GM12875 (cell line): ENCODE data around the gene ATG5.
A peak's percentile ranks its signal among the peaks of the same experiment; 100 is the strongest.
"Not testable (repeated sequence)": the region's sequence is repeated elsewhere in the genome, so short reads cannot be mapped to it uniquely, and the experiment has no call there.

Experiments used
- H3K4me3 ChIP-seq: one replicate; pipeline ENCODE4 v1.5.1; 2011; ENCODE audit warnings: low read depth, low read length, control low read depth
- TF ChIP-seq, protein P1 (sequence below): IDR thresholded peaks from 2 replicates; pipeline ENCODE4 v1.5.1; 2011; ENCODE audit warnings: low read depth, mild to moderate bottlenecking, control low read depth, inconsistent platforms, low read length, moderate library complexity, borderline replicate concordance; ENCODE audit not compliant: insufficient read depth

Gene ATG5

GRCh38 chr6:106241498-106241897, 84.1 kb downstream of the ATG5 start:
- H3K4me3 ChIP-seq, result no peak overlapping the region
- TF ChIP-seq, protein P1, sequence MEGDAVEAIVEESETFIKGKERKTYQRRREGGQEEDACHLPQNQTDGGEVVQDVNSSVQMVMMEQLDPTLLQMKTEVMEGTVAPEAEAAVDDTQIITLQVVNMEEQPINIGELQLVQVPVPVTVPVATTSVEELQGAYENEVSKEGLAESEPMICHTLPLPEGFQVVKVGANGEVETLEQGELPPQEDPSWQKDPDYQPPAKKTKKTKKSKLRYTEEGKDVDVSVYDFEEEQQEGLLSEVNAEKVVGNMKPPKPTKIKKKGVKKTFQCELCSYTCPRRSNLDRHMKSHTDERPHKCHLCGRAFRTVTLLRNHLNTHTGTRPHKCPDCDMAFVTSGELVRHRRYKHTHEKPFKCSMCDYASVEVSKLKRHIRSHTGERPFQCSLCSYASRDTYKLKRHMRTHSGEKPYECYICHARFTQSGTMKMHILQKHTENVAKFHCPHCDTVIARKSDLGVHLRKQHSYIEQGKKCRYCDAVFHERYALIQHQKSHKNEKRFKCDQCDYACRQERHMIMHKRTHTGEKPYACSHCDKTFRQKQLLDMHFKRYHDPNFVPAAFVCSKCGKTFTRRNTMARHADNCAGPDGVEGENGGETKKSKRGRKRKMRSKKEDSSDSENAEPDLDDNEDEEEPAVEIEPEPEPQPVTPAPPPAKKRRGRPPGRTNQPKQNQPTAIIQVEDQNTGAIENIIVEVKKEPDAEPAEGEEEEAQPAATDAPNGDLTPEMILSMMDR, result no peak

DNA sequence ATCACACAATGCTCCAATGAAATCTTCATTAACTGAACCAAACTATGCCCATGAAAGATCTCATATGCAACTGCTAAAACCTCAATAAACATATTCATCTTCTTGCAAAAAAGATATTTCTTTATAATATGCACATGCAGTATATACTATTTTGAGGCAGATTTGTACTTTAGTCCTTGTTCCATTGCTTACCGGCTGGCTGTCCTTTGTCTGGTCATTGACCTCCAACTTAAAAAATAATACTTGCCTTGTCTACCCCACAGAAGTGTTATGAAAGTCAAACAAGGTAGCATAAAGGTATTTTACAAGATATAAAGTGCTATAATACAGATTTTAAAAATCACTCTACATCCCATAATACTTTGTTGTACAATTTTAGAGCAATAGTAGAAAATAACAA, 88.3 kb downstream of the ATG5 start:
- H3K4me3 ChIP-seq, result no peak overlapping the region
- TF ChIP-seq, protein P1, result no peak

DNA sequence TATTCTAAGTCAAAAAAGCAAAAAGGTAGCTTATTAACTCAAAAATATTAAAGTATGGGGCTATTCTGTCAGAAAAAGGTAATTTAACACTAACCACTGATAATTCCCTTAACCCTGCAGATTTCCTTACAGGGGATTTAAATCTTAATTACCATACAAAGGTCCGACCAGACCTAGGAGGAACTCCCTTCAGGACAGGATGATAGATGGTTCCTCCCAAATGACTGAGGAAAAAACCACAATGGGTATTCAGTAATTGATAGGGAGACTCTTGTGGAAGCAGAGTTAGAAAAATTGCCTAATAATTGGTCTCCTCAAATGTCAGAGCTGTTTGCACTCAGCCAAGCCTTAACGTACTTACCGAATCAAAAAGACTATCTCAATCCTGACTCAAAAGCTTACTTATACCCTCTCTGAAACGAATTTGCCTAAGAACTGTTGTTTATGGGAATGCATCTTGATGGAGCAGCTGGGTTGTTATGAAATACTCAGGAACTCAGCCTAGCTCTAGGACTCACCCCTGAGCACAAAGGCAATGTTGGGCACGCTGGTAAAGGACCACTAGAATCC, 95.6 kb downstream of the ATG5 start:
- not testable (repeated sequence) for H3K4me3 ChIP-seq

DNA sequence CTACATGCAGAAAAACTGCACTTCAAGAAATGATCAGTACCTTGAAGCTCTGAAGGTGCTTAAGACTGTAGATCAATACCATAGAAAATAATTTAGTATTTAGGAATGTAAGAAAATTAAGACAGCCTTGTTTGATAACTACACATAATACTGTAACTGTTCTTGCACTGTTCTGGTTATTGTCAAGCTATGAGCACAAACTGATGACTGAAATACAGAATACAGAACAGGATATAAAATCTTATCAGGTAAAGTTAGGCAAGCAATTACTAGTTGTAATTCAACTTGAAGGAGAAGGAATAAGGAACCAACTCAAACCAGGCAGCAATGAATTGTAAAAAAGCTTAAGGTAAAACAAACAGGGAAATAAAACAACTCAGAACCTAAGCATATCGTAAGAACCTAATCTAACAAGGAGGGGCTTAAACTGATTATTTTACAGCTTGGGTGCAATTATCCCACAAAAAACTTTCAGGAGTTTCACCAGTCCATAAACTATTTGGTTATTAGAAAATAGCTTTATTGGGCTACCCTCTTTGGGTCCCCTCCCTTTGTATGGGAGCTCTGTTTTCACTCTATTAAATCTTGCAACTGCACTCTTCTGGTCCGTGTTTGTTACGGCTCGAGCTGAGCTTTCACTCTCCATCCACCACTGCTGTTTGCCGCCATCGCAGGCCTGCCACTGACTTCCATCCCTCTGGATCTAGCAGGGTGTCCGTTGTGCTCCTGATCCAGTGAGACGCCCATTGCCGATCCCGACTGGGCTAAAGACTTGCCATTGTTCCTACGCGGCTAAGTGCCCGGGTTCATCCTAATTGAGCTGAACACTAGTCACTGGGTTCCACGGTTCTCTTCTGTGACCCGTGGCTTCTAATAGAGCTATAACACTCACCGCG, 97.7 kb downstream of the ATG5 start:
- H3K4me3 ChIP-seq, result no peak overlapping the region
- TF ChIP-seq, protein P1, result no peak

DNA sequence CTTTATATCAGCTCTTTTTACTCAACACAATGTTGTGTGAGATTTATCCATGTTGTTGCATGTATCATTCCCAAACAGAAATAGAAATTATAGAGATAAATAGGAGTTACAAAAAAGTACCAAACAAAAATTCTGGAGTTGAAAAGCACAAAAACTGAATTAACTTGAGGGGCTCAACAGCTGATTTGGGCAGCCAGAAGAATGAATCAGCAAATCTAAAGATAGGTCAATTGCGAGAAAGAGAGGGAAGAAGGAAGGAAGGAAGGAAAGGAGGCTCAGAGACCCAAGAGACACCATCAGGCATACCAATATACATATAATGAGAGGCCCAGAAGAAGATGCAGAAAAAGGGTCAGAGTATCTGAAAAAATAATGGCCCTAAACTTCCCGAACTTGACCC, 98.9 kb downstream of the ATG5 start:
- no peak overlapping the region for H3K4me3 ChIP-seq
- TF ChIP-seq, protein P1, result no peak

- TF ChIP-seq, protein P1, result no peak
- no peak overlapping the region for H3K4me3 ChIP-seq
Measured at GRCh38 chr6:106225581-106225980, 100.0 kb downstream of the ATG5 start.

GRCh38 chr6:106223300-106223930, 102.1 kb downstream of the ATG5 start:
- TF ChIP-seq, protein P1, result peak; percentile 31; the same call in 1 of the 2 replicates
- H3K4me3 ChIP-seq, result no peak overlapping the region
